Stimulated activated CD8-positive, alpha-beta memory T cell treated with anti-CD3 and anti-CD28 coated beads, Interleukin-7, amount 100 ng/mL, for 1 hour (primary cell): ENCODE results near the gene SLC9A7.

Experiments used
- DNase-seq, 2 donors: peaks; one replicate each; pipeline ENCODE4 v3.0.0-alpha.2; 2020; ENCODE audit warnings: low read depth in 2 of 2

The SLC9A7 gene

DNA sequence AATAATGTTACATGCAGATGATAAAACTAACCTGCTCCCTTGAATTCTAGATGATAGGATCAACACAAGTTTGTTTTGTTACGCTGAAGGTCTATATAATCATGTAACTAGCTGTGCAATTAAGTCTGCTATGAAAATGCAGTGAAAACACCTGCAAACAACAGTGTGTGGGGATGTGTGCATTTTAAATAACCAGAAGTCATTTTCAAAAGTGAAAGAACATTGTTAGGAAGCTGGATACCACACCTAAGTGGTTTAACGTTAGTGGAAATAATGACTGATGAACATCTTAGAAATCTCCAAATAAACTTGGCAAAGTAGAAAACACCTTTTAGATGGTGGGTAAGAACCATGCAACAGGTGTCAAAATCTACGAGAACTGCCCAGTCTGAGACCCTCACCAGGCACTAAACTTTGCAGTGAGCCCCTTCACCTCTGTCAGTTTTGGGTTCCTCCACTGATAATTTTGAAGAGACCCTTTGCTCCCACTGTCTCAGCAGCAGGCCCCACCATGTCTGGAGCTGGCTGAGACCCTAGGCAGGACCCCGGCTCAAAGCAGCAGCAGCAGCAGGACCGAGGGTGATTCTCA lies 148.8 kb downstream of the SLC9A7 start:
- DNase-seq, result no peak

DNA sequence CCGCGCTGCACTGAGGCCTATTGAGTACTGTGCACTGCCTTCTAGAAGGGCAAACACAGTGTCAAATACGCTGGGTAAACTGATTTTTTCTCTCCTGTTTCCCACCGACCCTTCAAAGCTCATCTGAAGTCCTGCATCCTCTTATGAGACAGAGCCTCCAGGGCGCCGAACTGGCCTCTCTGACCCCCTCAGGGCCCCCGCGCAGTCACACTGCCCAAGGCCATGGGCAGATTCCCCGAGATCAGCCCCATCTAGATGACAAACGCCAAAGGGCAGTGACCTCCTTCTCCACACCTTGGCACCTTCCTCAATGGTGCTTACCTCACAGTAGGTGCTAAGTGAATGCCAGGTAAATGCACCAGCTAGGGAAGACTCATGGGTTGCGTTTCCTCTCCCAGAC lies 151.0 kb downstream of the SLC9A7 start:
- no peak for DNase-seq

- DNase-seq, result no peak
Measured at GRCh38 chrX:46602468-46603102, 156.3 kb downstream of the SLC9A7 start.

GRCh38 chrX:46601283-46601682 lies 157.6 kb downstream of the SLC9A7 start:
- no peak for DNase-seq

DNA sequence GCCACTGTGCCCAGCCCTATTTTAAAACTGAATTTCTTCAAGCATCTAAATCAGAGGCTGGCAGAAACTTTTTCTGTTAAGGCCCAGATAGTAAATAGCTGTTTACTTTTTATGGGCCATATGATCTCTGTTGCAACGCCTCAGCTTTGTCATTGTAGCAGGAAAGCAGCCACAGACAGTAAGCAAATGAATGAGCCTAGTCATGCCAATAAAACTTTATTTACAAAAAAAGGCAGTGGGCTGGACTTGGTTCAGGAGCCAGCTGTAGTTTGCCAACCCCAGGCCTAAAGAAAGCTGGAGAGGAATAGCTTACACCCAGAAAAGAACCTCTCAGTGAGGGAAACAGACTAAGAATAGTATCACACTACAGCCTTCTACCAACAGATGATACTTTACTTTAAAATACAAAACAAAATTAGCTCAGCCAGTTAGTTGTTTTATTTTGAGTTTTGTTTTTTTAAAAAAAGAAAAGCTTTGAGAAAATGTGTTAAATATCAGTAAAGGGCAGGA lies 159.8 kb downstream of the SLC9A7 start:
- DNase-seq, result no peak

DNA sequence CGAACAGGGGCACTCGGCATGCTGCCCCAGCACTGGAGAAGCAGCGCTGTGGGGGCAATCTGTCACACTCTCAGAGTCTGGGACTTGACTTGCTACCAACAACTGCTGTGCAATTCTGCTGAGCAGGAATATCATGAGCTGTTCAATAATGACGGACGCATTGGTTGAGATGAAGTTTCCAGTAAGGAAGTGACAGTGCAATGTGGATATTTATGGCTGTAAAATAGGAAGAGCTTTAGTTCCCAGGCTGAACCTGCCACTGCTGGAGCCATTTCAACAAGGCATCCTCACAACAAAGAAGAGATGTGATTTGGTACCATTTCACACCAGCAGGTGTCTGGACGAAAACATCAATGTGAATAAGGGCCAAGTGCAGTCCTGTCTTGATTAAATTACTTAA lies 161.1 kb downstream of the SLC9A7 start:
- DNase-seq, result no peak

DNA sequence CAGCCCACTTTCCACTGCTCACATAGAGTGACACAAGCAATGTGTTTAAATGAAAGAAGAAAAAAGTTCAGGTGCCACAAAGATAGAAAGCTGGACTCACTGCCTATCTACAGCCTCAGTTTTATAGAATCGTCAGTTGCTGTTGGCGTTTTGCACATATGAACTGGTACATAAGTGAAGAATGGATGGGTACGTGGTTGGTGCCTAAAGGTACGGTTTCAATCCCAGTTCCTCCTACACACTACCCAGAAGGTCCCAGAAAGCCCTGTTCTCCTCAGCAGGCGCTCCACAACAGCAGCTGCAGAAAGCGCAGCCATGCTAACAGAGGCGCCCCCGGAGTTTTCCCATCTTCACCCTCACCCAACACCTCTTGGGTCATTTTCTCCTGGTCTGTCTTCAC lies 161.7 kb downstream of the SLC9A7 start:
- DNase-seq, result no peak

DNA sequence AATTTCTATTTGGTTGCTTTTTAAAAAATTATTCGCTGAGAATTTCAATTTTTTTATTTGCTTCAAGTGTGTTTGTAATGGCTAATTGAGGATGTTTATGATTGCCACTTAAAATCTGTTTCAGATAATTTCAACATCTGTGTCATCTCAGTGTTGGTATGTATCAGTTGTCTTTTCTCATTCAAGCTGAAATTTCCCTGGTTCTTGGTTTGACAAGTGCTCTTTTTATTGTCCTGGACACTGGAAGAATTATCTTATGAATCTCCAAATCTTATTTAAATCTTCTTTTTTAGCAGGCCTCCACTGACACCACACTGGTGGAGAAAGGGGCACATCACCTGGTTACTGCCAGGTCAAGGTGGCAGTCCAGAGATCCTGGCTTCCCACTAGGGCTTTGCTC lies 163.8 kb downstream of the SLC9A7 start:
- DNase-seq, result no peak

- DNase-seq, result no peak
Measured at GRCh38 chrX:46589977-46590723, 168.8 kb downstream of the SLC9A7 start.

DNA sequence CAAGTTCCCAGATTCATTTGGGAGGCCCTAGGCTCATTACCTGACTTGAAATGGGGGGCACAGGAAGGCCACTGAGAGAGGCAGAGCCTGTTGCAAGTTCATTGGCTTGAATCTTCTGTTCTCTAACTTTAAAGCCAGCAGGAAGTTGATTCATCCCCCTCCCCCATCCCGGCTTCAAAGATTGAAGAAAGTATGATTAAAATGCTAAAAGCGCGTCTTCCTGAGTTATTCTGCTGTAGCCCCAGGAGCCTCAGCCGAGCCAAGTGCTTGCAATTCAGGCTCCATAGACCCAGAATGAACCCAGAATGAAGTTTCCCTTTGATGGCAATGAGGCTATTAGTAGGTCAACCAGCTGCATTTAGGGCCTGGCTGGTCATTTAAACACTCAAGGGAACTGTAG lies 170.7 kb downstream of the SLC9A7 start:
- no peak for DNase-seq

DNA sequence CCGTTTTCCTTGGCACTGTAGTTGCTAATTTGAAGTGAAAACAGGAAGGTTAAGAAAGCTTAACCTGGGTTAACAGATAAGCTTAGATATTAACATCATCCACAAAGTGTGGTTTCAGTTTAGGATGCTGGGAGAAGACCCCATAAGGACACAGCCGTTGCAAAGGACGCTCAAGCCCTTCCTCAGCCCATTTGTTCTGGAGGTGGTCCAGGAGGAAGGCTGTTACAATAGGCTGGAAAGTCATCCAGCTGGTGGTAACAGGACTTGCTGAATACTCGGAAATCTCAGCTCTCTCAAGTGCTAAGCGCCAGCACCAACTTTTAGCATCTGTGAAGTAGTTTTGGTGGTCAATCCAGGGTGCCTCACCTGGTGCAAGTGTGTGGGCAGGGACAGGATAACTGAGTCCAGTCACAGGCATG lies 171.2 kb downstream of the SLC9A7 start:
- DNase-seq, result no peak

GRCh38 chrX:46587158-46587557 lies 171.8 kb downstream of the SLC9A7 start:
- DNase-seq, result no peak

DNA sequence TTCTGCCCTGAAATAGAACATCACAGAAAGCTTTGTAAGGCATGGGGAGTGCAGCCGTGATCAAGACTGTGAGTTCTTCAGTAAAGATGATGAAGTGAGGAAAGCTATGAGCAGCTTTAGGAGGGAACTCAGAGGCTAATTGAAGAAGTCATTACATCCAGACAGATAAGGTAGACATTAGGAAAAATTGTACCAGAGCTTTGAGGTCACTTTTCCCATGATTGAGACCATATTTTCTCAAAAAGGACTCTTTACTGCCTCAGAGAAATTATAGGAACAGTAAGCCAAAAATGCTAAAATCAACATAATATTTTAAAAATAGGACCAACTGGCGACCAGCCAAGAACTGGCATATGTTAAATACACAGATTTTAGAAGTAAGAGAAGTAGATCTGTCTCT lies 174.2 kb downstream of the SLC9A7 start:
- no peak for DNase-seq

DNA sequence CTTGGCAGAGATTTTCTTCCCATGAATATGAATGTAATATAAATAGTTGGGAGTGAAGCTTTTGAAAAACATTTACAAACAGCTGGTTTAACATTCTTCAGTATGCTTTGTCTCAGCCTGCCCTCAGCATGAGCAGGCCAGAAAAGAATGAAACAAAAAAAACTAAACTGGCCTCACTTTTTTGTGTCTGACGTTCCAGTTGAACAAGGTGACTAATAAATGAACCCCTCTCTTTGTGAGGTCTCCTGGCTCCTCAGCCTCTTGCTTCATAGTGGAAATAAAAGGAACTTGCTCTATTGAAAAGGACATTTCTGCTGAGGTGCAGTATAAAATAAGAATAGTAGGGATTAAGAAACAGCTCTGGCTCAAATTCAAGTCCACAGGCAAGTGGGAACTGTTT lies 176.0 kb downstream of the SLC9A7 start:
- no peak for DNase-seq

DNA sequence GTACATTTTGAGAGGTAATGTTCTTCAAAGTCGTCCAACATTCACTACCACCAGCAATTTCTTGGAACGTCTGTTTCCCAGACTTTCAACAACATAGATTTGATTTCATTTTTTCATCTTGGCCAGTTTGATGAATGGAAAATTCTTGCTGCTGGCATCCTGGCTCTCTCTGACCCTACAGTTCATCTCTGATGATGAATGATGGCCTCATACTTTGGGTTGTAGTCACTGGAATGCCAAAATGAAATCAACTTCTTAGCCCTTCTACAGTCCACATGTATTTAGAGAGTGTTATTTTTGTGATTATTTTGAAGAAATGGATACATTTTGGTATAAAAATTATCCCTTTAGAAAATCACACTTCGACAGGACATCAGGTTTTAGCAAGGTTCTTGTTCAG lies 176.6 kb downstream of the SLC9A7 start:
- no peak for DNase-seq

DNA sequence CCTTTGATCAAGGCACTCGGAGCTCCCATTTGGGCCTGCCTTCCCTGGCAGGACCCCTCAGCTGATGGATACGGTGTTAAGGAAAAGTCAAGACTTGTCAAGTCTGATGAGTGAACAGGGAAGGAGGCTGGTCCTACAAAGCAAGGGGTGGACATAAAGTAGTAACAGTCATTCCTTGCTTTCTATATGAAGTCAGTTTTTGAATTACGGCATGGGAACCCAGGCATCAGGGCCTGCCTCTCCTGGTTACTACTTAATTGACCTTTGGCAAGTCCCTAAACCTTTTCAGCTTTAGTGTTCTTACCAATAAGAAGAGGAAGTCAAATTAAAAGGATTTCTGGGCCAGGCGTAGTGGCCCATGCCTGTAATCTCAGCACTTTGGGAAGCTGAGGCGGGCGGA lies 178.3 kb downstream of the SLC9A7 start:
- DNase-seq, result no peak

GRCh38 chrX:46579250-46579649 lies 179.7 kb downstream of the SLC9A7 start:
- DNase-seq, result no peak

DNA sequence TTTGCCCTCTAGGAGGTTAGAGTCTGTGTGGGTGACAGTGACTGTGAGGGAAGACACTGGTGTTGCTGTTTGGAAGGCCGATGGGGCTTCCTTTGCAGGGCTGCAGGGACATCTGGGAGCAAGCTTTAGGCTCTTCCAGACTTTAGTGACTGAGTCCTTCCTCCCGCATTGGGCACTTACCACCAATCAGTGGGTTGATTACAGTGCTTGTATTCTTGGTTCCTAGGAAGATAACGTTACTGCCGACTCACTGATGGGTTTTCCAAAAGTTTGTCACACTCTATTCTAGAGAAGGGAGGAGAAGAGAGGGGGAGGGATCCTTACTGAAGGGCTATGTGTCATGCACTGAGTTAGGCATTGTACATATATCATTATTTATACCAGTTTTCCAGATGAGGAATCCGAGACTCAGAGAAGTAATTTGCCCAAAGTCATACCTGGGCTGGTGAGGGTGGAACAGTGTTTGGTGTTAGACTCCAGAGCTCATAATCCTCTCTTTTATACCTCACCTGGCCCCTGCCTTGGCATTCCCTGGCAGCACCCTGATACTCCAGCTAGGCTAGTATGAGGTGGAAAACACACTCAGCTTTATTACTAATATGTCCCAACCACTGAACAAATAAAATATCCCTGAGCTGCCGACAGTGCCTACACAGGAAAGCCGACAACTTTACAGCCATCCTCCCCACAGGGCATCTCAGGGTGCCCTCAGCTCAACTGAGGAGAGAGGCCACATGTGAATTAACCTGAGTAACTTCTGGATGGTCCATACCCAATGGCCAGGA lies 181.5 kb downstream of the SLC9A7 start:
- no peak for DNase-seq

GRCh38 chrX:46576458-46576857 lies 182.5 kb downstream of the SLC9A7 start:
- DNase-seq, result no peak

- DNase-seq, result no peak
Measured at GRCh38 chrX:46575991-46576392, 182.9 kb downstream of the SLC9A7 start.

DNA sequence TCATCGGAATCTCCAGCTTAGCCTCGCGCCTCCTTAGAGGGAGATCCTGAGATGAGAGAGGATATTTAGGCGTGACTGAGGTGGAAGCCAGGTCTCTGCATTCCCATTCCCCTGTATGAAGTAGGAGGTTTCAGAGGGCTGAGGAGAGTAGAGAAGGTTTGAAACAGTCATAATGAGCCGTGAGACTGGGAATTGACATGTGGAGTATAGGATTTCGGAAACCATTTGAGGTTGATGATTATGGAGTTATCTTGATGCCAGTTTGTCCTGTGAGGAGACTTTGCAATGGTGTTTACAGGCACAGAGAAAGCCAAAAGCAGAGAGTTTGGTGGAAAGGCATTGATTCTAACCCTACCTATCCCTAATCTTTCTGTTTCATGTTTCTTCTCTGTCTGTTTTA lies 183.3 kb downstream of the SLC9A7 start:
- DNase-seq, result no peak

DNA sequence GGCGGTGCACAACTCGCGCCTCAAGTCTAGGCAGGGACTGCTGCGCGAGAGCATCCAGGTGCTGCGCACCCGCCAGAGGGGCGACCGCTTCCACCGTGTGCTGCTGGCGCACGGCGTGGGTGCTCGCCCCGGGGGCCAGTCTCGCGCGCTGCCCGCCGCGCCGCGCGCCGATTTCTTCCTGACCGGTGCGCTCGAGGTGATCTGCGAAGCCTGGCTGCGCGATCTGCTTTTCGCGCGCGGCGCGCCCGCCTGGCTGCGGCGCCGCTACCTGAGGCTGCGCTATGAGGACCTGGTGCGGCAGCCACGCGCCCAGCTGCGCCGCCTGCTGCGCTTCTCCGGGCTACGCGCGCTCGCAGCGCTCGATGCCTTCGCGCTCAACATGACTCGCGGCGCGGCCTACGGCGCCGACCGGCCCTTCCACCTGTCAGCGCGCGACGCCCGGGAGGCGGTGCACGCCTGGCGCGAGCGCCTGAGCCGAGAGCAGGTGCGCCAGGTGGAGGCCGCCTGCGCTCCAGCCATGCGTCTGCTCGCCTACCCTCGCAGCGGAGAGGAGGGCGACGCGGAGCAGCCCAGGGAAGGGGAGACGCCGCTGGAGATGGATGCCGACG lies 184.0 kb downstream of the SLC9A7 start:
- peak in 1 of 2 donors; percentile 1 for DNase-seq
